Caco-2 (cell line): ENCODE data around the gene PKIB. TPM values are rescaled to one million over a fixed set of nuclear protein-coding genes. Genes with fewer than 3 reads are reported as not detected.
A peak's percentile ranks its signal among the peaks of the same experiment; 100 is the strongest.

ENCODE experiments used
- BruUV-seq: library from RNA; stranded (reverse); fragments of 400-500 nt; replicated peaks from 2 replicates; lab custom pipeline; 2021; lab: Mats Ljungman, UMichigan
- CTCF ChIA-PET: fragments of 300-600 bp; sonication (Branson Sonifier 250); formaldehyde crosslinking; loops from one replicate; lab custom pipeline; 2022; ENCODE audit warnings: antibody characterized with exemption; lab: Charles Lee
- POLR2A ChIA-PET: fragments of 300-600 bp; sonication (Branson Sonifier 250); formaldehyde crosslinking; loops from one replicate; lab custom pipeline; 2022; ENCODE audit warnings: antibody characterized with exemption; lab: Charles Lee
- DNase-seq, 2 experiments: peaks; one replicate each; pipeline versions ENCODE4 v3.0.0 to v3.0.0-alpha.2; 2020 to 2022
- H3K27me3 ChIP-seq: replicated peaks from 2 replicates; pipeline ENCODE4 v1.6.0; 2011; ENCODE audit warnings: low read length; ENCODE audit not compliant: control insufficient read depth, insufficient read depth
- H3K36me3 ChIP-seq: 2 replicates; pipeline ENCODE4 v1.5.1; 2011; ENCODE audit warnings: low read length; ENCODE audit not compliant: control insufficient read depth, insufficient read depth
- H3K4me1 ChIP-seq: fragments of 250-450 bp; sonication (Bioruptor Pico); 2 replicates; pipeline ENCODE4 v1.5.1; 2020; ENCODE audit warnings: mild to moderate bottlenecking
- H3K4me3 ChIP-seq: 2 replicates; pipeline ENCODE4 v1.5.1; 2011; ENCODE audit warnings: low read depth, mild to moderate bottlenecking, control low read depth, low read length
- H3K9me3 ChIP-seq: fragments of 250-450 bp; sonication (Bioruptor Pico); 2 replicates; pipeline ENCODE4 v1.5.1; 2020; ENCODE audit warnings: mild to moderate bottlenecking, moderate library complexity
- H3K27ac Mint-ChIP-seq: one replicate; pipeline ENCODE4 v1.8.0; 2022; ENCODE audit warnings: mixed read lengths; ENCODE audit not compliant: unreplicated experiment
- H3K27me3 Mint-ChIP-seq: one replicate; pipeline ENCODE4 v1.8.0; 2022; ENCODE audit warnings: mixed read lengths; ENCODE audit not compliant: insufficient read depth, unreplicated experiment
- H3K36me3 Mint-ChIP-seq: one replicate; pipeline ENCODE4 v1.8.0; 2022; ENCODE audit warnings: mild to moderate bottlenecking, mixed read lengths; ENCODE audit not compliant: insufficient read depth, unreplicated experiment
- H3K4me1 Mint-ChIP-seq: one replicate; pipeline ENCODE4 v1.8.0; 2022; ENCODE audit warnings: low read depth, mixed read lengths; ENCODE audit not compliant: unreplicated experiment
- H3K4me3 Mint-ChIP-seq: one replicate; pipeline ENCODE4 v1.8.0; 2022; ENCODE audit warnings: mild to moderate bottlenecking, moderate library complexity, mixed read lengths; ENCODE audit not compliant: unreplicated experiment
- H3K9me3 Mint-ChIP-seq: one replicate; pipeline ENCODE4 v1.8.0; 2022; ENCODE audit warnings: mixed read lengths; ENCODE audit not compliant: unreplicated experiment
- CTCF ChIP-seq, 2 experiments: fragments of 200-600 bp in 1 of 2; IDR thresholded peaks; 1 replicate in 1 of 2; 2 replicates in 1 of 2; pipeline versions ENCODE4 v1.5.1 to v1.8.0; 2011 to 2022; ENCODE audit warnings: antibody characterized with exemption in 1 of 2, control low read depth in 1 of 2, inconsistent platforms in 1 of 2, low read depth in 1 of 2, low read length in 1 of 2, mild to moderate bottlenecking in 1 of 2, moderate library complexity in 1 of 2; ENCODE audit not compliant: insufficient read depth in 1 of 2, severe bottlenecking in 1 of 2, unreplicated experiment in 1 of 2
- intact Hi-C: fragments of 100-400 bp; cut with micrococcal nuclease; formaldehyde crosslinking; loops from one replicate; pipeline ENCODE4 v1.10.0; 2022; ENCODE audit not compliant: unreplicated experiment
- total RNA-seq: library from RNA; stranded (reverse); gene quantifications from 2 replicates; pipeline ENCODE4 v1.2.3, GENCODE V29; 2022

PKIB gene
- total RNA-seq, 1 experiment from 2014 or later: 18.6 TPM

GRCh38 chr6:122755901-122756300 lies 145.7 kb downstream of the PKIB start:
- Histone ChIP-seq H3K9me3 (no peaks in the 10 kb centered on the region), H3K36me3 (no peaks in the 10 kb centered on the region), H3K27me3 (no peaks in the 10 kb centered on the region), H3K4me3 (no peak overlapping the region), H3K4me1 (peaks cover 18% of the 10 kb centered on the region)
- no peak for TF ChIP-seq CTCF (IDR thresholded peaks at IDR 0.05; ENCODE audit: insufficient read depth in 1 of 2, low read depth in 1 of 2, low read length in 1 of 2, severe bottlenecking in 1 of 2, unreplicated experiment in 1 of 2)
- Mint-ChIP-seq H3K9me3 (peaks cover 32% of the 10 kb centered on the region), H3K4me3 (no peak overlapping the region), H3K36me3 (no peaks in the 10 kb centered on the region), H3K27me3 (no peaks in the 10 kb centered on the region), H3K27ac (peak overlapping the region; percentile 10), H3K4me1 (peaks cover 27% of the 10 kb centered on the region)
- BruUV-seq: no TSS peak
- intact Hi-C loops: no loop called here
- CTCF ChIA-PET: no interaction called here
- peak; percentile 16 to 39 for DNase-seq
- POLR2A ChIA-PET: no interaction called here

GRCh38 chr6:122758927-122759334 lies 148.7 kb downstream of the PKIB start:
- peaks cover 18% of the 10 kb centered on the region for H3K4me1 Mint-ChIP-seq
- no peak overlapping the region for H3K27ac Mint-ChIP-seq
- Histone ChIP-seq H3K4me1 (peaks cover 14% of the 10 kb centered on the region), H3K36me3 (no peaks in the 10 kb centered on the region), H3K9me3 (no peaks in the 10 kb centered on the region), H3K4me3 (no peak overlapping the region), H3K27me3 (no peaks in the 10 kb centered on the region)
- POLR2A ChIA-PET: no interaction called here
- peaks cover 32% of the 10 kb centered on the region for H3K9me3 Mint-ChIP-seq
- no TSS peak for BruUV-seq
- H3K27me3 Mint-ChIP-seq: no peaks in the 10 kb centered on the region
- TF ChIP-seq CTCF (IDR thresholded peaks at IDR 0.05; ENCODE audit: insufficient read depth in 1 of 2, low read depth in 1 of 2, low read length in 1 of 2, severe bottlenecking in 1 of 2, unreplicated experiment in 1 of 2): no peak
- CTCF ChIA-PET: no interaction called here
- intact Hi-C loops: no loop called here
- no peak overlapping the region for H3K4me3 Mint-ChIP-seq
- no peak for DNase-seq
- no peaks in the 10 kb centered on the region for H3K36me3 Mint-ChIP-seq

GRCh38 chr6:122760330-122760729 lies 150.1 kb downstream of the PKIB start:
- Mint-ChIP-seq H3K9me3 (peaks cover 20% of the 10 kb centered on the region), H3K4me3 (no peak overlapping the region), H3K36me3 (no peaks in the 10 kb centered on the region), H3K27me3 (no peaks in the 10 kb centered on the region), H3K4me1 (peaks cover 18% of the 10 kb centered on the region), H3K27ac (no peak overlapping the region)
- no peak for TF ChIP-seq CTCF (IDR thresholded peaks at IDR 0.05; ENCODE audit: insufficient read depth in 1 of 2, low read depth in 1 of 2, low read length in 1 of 2, severe bottlenecking in 1 of 2, unreplicated experiment in 1 of 2)
- no peaks in the 10 kb centered on the region for H3K36me3 ChIP-seq
- intact Hi-C loops: no loop called here
- no peaks in the 10 kb centered on the region for H3K27me3 ChIP-seq
- H3K4me3 ChIP-seq: no peak overlapping the region
- no TSS peak for BruUV-seq
- DNase-seq: no peak
- ChIA-PET CTCF (no interaction called here), POLR2A (no interaction called here)
- peaks cover 14% of the 10 kb centered on the region for H3K4me1 ChIP-seq
- H3K9me3 ChIP-seq: no peaks in the 10 kb centered on the region
